Brain microvascular endothelial cell (primary cell): ENCODE measurements around the gene UVSSA.

Experiments
- DNase-seq: peaks from one replicate; pipeline ENCODE4 v3.0.0-alpha.2; 2020
- H3K27ac ChIP-seq: fragments of 250-450 bp; sonication (Bioruptor Pico); 2 replicates; pipeline ENCODE4 v1.5.1; 2020; ENCODE audit warnings: mild to moderate bottlenecking, moderate library complexity
- H3K27me3 ChIP-seq: fragments of 250-450 bp; sonication (Bioruptor Pico); replicated peaks from 2 replicates; pipeline ENCODE4 v1.5.1; 2020; ENCODE audit warnings: mild to moderate bottlenecking
- H3K36me3 ChIP-seq: fragments of 250-450 bp; sonication (Bioruptor Pico); replicated peaks from 2 replicates; pipeline ENCODE4 v1.5.1; 2020; ENCODE audit warnings: mild to moderate bottlenecking
- H3K4me3 ChIP-seq: 2 replicates; pipeline ENCODE4 v1.5.1; 2011; ENCODE audit warnings: low read depth, mild to moderate bottlenecking, control low read depth, low read length, moderate library complexity
- in situ Hi-C: cut with HindIII; loops from 2 replicates; pipeline ENCODE4 v1.10.0; 2017; ENCODE audit warnings: low sequenced_read_pairs, low pct_ligation_motif_present
- TF ChIP-seq, protein P1 (sequence below): IDR thresholded peaks from 2 replicates; pipeline ENCODE4 v1.5.1; 2011; ENCODE audit warnings: low read depth, mild to moderate bottlenecking, moderate library complexity, low read length, control low read depth, inconsistent platforms; ENCODE audit errors: missing control alignments

Gene UVSSA

DNA sequence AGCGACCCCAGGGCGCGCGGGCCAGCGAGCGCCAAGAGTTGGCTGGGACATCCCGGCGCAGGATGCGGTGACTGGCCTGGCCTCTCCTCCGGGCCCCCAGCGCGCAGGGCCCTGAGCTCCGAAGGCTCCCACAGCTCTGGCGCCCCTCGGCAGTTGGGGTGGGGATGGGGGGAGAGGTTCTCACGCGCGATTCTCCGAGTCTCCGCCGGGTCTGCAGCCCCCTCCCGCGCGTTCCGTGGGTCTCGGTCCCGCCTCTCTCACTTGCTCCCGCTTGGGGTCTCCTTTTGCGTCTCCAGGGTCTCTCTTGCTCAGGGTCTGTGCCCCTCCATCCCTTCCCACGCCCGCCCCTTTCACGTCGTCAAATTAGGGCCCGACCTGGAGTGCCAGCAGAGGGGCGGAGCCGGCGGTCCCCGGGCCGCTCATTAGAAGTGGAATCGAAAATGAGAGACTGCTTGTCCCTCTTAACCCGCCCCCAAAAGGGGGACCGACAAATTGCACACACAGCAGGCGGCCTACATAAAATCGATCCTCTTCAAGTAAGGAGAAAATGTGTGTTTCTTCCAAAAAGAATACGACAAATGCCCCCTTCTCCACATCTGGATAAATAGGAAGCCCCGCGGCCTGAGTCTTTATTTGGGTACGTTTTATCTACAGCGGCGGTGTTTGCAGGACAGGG lies 60.1 kb downstream of the UVSSA start:
- H3K36me3 ChIP-seq = no peaks in the 10 kb centered on the region
- in situ Hi-C loops = no loop called here
- H3K27ac ChIP-seq = no peak overlapping the region
- peaks cover 69% of the 10 kb centered on the region for H3K27me3 ChIP-seq
- no peak overlapping the region for H3K4me3 ChIP-seq
- TF ChIP-seq, protein P1, sequence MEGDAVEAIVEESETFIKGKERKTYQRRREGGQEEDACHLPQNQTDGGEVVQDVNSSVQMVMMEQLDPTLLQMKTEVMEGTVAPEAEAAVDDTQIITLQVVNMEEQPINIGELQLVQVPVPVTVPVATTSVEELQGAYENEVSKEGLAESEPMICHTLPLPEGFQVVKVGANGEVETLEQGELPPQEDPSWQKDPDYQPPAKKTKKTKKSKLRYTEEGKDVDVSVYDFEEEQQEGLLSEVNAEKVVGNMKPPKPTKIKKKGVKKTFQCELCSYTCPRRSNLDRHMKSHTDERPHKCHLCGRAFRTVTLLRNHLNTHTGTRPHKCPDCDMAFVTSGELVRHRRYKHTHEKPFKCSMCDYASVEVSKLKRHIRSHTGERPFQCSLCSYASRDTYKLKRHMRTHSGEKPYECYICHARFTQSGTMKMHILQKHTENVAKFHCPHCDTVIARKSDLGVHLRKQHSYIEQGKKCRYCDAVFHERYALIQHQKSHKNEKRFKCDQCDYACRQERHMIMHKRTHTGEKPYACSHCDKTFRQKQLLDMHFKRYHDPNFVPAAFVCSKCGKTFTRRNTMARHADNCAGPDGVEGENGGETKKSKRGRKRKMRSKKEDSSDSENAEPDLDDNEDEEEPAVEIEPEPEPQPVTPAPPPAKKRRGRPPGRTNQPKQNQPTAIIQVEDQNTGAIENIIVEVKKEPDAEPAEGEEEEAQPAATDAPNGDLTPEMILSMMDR = no peak
- no peak for DNase-seq

DNA sequence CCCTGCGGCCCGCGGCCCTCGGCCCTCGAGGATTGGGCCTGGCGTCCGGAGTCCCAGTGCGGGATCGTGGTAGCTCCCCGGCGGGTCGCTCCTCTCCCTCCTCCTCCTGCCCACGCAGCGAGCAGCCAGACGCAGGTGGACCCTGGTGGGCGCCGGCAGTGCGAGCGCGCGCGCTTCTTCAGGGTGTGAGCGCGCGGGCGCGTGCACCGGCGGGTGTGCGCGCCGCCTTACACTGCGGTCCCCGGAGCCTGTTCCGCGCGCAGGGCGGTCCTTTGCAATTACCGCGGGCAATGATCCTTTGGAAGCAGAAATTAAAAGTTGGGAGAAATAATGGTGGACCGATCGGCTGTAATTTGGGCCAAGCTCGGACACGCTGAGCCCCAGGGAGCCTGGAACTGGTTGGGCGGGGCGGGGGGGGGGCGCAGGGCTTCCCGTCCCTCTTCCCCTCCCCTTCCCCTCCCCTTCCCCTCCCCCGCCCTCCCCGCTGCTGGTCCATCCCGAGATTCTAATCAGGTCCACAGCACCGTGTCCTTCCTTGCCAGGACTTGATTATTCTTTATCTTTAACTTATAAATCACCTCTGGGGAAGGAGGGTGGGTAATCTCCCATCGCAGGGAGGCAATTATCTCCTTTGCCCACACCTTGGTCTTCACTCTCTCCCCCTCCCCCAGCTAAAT lies 60.8 kb downstream of the UVSSA start:
- DNase-seq = no peak
- peaks cover 64% of the 10 kb centered on the region for H3K27me3 ChIP-seq

DNA sequence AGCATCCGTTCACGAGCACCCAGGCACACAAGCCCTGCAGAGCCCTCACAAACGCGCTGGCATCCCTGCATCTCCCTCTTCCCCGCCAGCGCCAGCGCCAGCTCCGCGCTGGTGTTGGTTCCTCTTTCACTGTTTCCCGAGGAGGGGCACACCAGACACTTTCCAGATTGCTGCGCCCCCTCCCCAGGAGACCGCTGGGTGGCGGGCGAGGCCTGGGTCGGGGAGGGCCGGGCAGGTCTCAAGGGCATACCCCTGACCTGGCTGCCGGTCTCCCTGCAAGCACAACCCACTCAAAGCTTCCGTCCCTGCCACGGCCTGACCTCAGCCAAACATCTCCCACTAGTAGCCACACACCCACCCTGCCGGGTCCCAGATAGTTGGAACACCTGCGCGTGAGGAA lies 61.4 kb downstream of the UVSSA start:
- no peak for DNase-seq
- no peak overlapping the region for H3K27ac ChIP-seq
- H3K27me3 ChIP-seq = peaks cover 64% of the 10 kb centered on the region
- in situ Hi-C loops = no loop called here
- TF ChIP-seq, protein P1 = no peak
- no peak overlapping the region for H3K4me3 ChIP-seq
- no peaks in the 10 kb centered on the region for H3K36me3 ChIP-seq

More for the DNA sequence above, 60.8 kb downstream of the UVSSA start:
- in situ Hi-C loops = no loop called here
- Histone ChIP-seq H3K27ac (no peak overlapping the region), H3K4me3 (no peak overlapping the region), H3K36me3 (no peaks in the 10 kb centered on the region)
- TF ChIP-seq, protein P1 = no peak

DNA sequence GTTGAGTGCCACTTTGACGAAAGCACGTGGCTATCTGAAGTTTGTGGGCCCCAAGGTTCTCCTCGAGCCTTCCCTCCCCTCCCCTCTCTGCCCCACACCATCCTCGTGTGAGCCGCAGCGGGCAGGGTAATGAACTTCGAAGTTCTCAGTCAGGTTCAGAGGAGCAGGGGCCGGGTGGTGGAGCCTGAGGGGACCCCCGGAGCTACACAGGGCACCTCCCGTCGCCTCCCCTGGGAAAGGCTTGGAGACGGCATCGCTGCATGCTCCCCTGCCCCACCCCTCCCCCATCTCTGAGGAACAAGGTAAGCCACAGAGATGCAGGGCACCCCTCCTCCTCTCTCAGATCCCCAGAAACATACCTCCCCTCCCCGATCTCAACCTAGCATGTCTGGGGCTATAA lies 62.1 kb downstream of the UVSSA start:
- DNase-seq = no peak
- Histone ChIP-seq H3K27me3 (peaks cover 63% of the 10 kb centered on the region), H3K36me3 (no peaks in the 10 kb centered on the region), H3K4me3 (no peak overlapping the region), H3K27ac (no peak overlapping the region)
- TF ChIP-seq, protein P1 = no peak
- in situ Hi-C loops = no loop called here

DNA sequence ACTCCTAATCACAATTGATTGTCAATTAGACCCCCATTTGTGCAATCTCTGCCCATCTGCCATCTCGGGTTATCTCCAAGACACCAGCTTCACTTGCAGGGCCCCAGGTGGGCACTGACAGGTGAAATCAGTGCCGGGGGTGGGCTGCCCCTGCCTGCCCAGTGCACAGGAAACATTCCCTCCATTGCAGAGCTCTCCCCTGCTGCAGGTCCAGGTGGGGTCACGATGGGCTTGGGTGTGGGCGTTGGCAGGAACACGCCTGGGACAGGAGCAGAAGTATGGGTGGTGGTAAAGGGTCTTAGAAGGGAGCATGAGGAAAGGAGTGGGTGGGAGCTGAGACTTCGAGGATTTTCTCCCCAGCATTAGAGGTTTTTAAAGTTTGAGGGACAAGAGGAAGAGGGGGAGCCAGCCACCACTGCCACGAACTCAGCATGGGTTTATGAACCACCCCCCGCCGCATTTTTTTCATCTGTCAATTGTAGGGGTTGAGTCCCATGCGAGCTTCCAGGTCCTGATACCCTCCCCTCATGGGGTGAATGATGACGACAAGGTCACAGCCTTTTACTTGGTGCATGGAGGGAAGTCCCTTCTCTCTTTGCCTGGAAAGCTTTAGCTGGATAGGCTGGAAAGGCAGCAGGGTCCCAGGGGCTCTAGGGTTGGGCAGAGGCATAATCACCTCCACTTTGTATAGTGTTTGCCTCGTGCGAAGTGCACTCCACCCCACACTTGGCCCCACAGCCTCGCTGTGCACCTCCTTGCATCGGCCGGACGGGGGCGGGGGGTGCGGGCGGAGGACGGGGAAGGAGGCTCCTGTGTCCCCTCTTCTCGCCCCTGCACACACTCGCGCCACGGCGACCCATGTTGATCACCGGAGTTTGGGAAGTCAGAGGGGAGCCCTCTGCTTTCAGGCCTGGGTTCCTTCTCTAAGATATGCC lies 62.8 kb downstream of the UVSSA start:
- Histone ChIP-seq H3K36me3 (no peaks in the 10 kb centered on the region), H3K4me3 (no peak overlapping the region), H3K27ac (no peak overlapping the region), H3K27me3 (peaks cover 56% of the 10 kb centered on the region)
- TF ChIP-seq, protein P1 = no peak
- in situ Hi-C loops = no loop called here
- no peak for DNase-seq
